Smooth muscle cell (in vitro differentiated cells): ENCODE measurements around the gene GPR61. TPM values are rescaled to one million over a fixed set of nuclear protein-coding genes. Genes with fewer than 3 reads are reported as not detected.

Experiments used
- DNase-seq: peaks from one replicate; lab custom pipeline; 2025; ENCODE audit not compliant: unreplicated experiment; lab: John Stamatoyannopoulos, UW
- H2AFZ ChIP-seq: fragments of 200-600 bp; sonication (generic); 2 replicates; pipeline ENCODE4 v1.6.0; 2016; ENCODE audit warnings: antibody characterized with exemption, low read depth, mild to moderate bottlenecking
- H3F3A ChIP-seq: fragments of 200-600 bp; sonication (generic); 2 replicates; pipeline ENCODE4 v1.6.0; 2017; ENCODE audit warnings: antibody characterized with exemption, low read depth
- H3K27ac ChIP-seq: fragments of 200-600 bp; sonication (generic); 2 replicates; pipeline ENCODE4 v1.5.1; 2016; ENCODE audit warnings: low read depth, mild to moderate bottlenecking
- H3K27me3 ChIP-seq: fragments of 200-600 bp; sonication (generic); 2 replicates; pipeline ENCODE4 v1.6.1; 2016; ENCODE audit warnings: low read depth, mild to moderate bottlenecking
- H3K36me3 ChIP-seq: fragments of 200-600 bp; sonication (generic); 2 replicates; pipeline ENCODE4 v1.5.1; 2016; ENCODE audit warnings: low read depth
- H3K4me1 ChIP-seq: fragments of 200-600 bp; sonication (generic); 2 replicates; pipeline ENCODE4 v1.5.1; 2016; ENCODE audit warnings: low read depth
- H3K4me2 ChIP-seq: fragments of 200-600 bp; sonication (generic); 2 replicates; pipeline ENCODE4 v1.6.0; 2016; ENCODE audit warnings: mild to moderate bottlenecking
- H3K4me3 ChIP-seq: fragments of 200-600 bp; sonication (generic); 2 replicates; pipeline ENCODE4 v1.5.1; 2016; ENCODE audit warnings: mild to moderate bottlenecking
- H3K79me2 ChIP-seq: fragments of 200-600 bp; sonication (generic); 2 replicates; pipeline ENCODE4 v1.6.0; 2016; ENCODE audit warnings: low read depth, mild to moderate bottlenecking
- H3K9ac ChIP-seq: fragments of 200-600 bp; sonication (generic); 2 replicates; pipeline ENCODE4 v1.6.0; 2016; ENCODE audit warnings: low read depth
- H3K9me3 ChIP-seq: fragments of 200-600 bp; sonication (generic); replicated peaks from 2 replicates; pipeline ENCODE4 v1.5.1; 2016; ENCODE audit warnings: low read depth
- H4K20me1 ChIP-seq: fragments of 200-600 bp; sonication (generic); 2 replicates; pipeline ENCODE4 v1.6.0; 2016; ENCODE audit warnings: low read depth
- CTCF ChIP-seq: fragments of 200-600 bp; sonication (generic); IDR thresholded peaks from 2 replicates; pipeline ENCODE4 v1.5.1; 2017; ENCODE audit warnings: borderline replicate concordance, mild to moderate bottlenecking, antibody characterized with exemption; ENCODE audit not compliant: insufficient read depth, poor library complexity, severe bottlenecking
- WGBS: methylation state at CpG from one replicate; pipeline ENCODE4 v1.1.7; 2016; ENCODE audit warnings: low lambda C conversion rate; 5-methylcytosine and 5-hydroxymethylcytosine counted together
- polyA plus RNA-seq: library from polyadenylated mRNA; unstranded; fragments of >200 nt; fragmentation: Nextera tagmentation; extraction: Ambion mirVana; gene quantifications from 2 replicates; pipeline ENCODE4 v1.2.1, GENCODE V29; 2016
- total RNA-seq: library from RNA; depleted of rRNA; stranded (reverse); fragments of >200 nt; gene quantifications from 2 replicates; pipeline ENCODE4 v1.2.3, GENCODE V29; 2014

GPR61 gene
- total and polyA plus RNA-seq, 2 experiments from 2014 or later, result 0.37 TPM; not detected in 1

- Histone ChIP-seq H3K4me3 (no peak overlapping the region), H3K4me2 (no peak overlapping the region), H3K36me3 (no peaks in the 10 kb centered on the region), H3K4me1 (no peaks in the 10 kb centered on the region), H3K9me3 (no peaks in the 10 kb centered on the region), H3K79me2 (no peaks in the 10 kb centered on the region), H4K20me1 (no peaks in the 10 kb centered on the region), H3K27me3 (no peaks in the 10 kb centered on the region), H2AFZ (no peak overlapping the region), H3F3A (no peaks in the 10 kb centered on the region), H3K27ac (no peak overlapping the region), H3K9ac (no peak overlapping the region)
- WGBS, result 87% methylated on average over 3 of the region's 3 CpGs
- TF ChIP-seq CTCF, result no peak
- no peak for DNase-seq
Observed at GRCh38 chr1:109541102-109541501, 1.4 kb downstream of the GPR61 start.

- no peaks in the 10 kb centered on the region for H3K36me3 ChIP-seq
- no peaks in the 10 kb centered on the region for H3F3A ChIP-seq
- no peaks in the 10 kb centered on the region for H4K20me1 ChIP-seq
- H3K9me3 ChIP-seq, result no peaks in the 10 kb centered on the region
- H3K9ac ChIP-seq, result no peak overlapping the region
- H3K27ac ChIP-seq, result no peak overlapping the region
- H3K79me2 ChIP-seq, result peaks cover 8% of the 10 kb centered on the region
- no peaks in the 10 kb centered on the region for H3K27me3 ChIP-seq
- H3K4me3 ChIP-seq, result no peak overlapping the region
- TF ChIP-seq CTCF, result no peak
- DNase-seq, result no peak
- peaks cover 13% of the 10 kb centered on the region for H3K4me1 ChIP-seq
- WGBS, result 89% methylated on average over 10 of the region's 10 CpGs
- H2AFZ ChIP-seq, result no peak overlapping the region
- H3K4me2 ChIP-seq, result no peak overlapping the region
Observed at GRCh38 chr1:109542657-109543056, 3.0 kb downstream of the GPR61 start.

- no peak for DNase-seq
- Histone ChIP-seq H3K9ac (no peak overlapping the region), H3K79me2 (peaks cover 13% of the 10 kb centered on the region), H3K4me3 (no peak overlapping the region), H3K4me1 (peaks cover 13% of the 10 kb centered on the region), H3K27ac (no peak overlapping the region), H3K36me3 (no peaks in the 10 kb centered on the region), H3K9me3 (no peaks in the 10 kb centered on the region), H3K4me2 (no peak overlapping the region), H3F3A (no peaks in the 10 kb centered on the region), H2AFZ (no peak overlapping the region), H3K27me3 (no peaks in the 10 kb centered on the region), H4K20me1 (no peaks in the 10 kb centered on the region)
- 90% methylated on average over 24 of the region's 24 CpGs for whole genome bisulfite sequencing
- no peak for TF ChIP-seq CTCF
Observed at GRCh38 chr1:109543283-109543987, 3.8 kb downstream of the GPR61 start.
